OCI-LY3 (cell line): ENCODE data around the gene PTPN1.
A peak's percentile ranks its signal among the peaks of the same experiment; 100 is the strongest.

Experiments used
- H2AFZ ChIP-seq: fragments of 200-600, 300-600 bp; shearing (Covaris generic); 2 replicates; pipeline ENCODE4 v1.6.0; 2014; ENCODE audit warnings: antibody characterized with exemption, low read depth, low read length
- H3K27ac ChIP-seq: fragments of 200-600, 300-600 bp; sonication (generic); 2 replicates; pipeline ENCODE4 v1.5.1; 2014; ENCODE audit warnings: mild to moderate bottlenecking, low read length, moderate library complexity, mixed read lengths
- H3K27me3 ChIP-seq: fragments of 200-600, 300-600 bp; sonication (generic); 2 replicates; pipeline ENCODE4 v1.6.1; 2014; ENCODE audit warnings: low read depth, low read length, mixed read lengths
- H3K36me3 ChIP-seq: fragments of 200-600, 300-600 bp; sonication (generic); replicated peaks from 2 replicates; pipeline ENCODE3; 2014; ENCODE audit warnings: low read depth, low read length, mixed read lengths
- H3K4me1 ChIP-seq: fragments of 300-600, 200-600 bp; sonication (generic); 2 replicates; pipeline ENCODE4 v1.6.1; 2014; ENCODE audit warnings: low read length, mixed read lengths
- H3K4me2 ChIP-seq: fragments of 200-600, 300-600 bp; sonication (generic); 2 replicates; pipeline ENCODE4 v1.6.1; 2014; ENCODE audit warnings: low read length, mixed read lengths
- H3K4me3 ChIP-seq: fragments of 300-600, 200-600 bp; sonication (generic); 2 replicates; pipeline ENCODE4 v1.5.1; 2014; ENCODE audit warnings: antibody characterized with exemption, mild to moderate bottlenecking, low read length, moderate library complexity
- H3K79me2 ChIP-seq: fragments of 300-600, 200-600 bp; shearing (Covaris generic); 2 replicates; pipeline ENCODE4 v1.6.1; 2014; ENCODE audit warnings: mild to moderate bottlenecking, low read length, mixed read lengths
- H3K9ac ChIP-seq: fragments of 300-600, 200-600 bp; shearing (Covaris generic); 2 replicates; pipeline ENCODE4 v1.6.0; 2014; ENCODE audit warnings: mild to moderate bottlenecking, low read length, moderate library complexity
- H3K9me3 ChIP-seq: fragments of 200-600, 300-600 bp; shearing (Covaris generic); 2 replicates; pipeline ENCODE4 v1.6.1; 2014; ENCODE audit warnings: low read length, mixed read lengths; ENCODE audit not compliant: insufficient read depth
- H4K20me1 ChIP-seq: fragments of 200-600, 300-600 bp; sonication (generic); 2 replicates; pipeline ENCODE4 v1.6.1; 2016; ENCODE audit warnings: low read length, mixed read lengths; ENCODE audit not compliant: insufficient read depth
- CTCF ChIP-seq: fragments of 200-600, 300-600 bp; sonication (generic); IDR thresholded peaks from 2 replicates; pipeline ENCODE4 v1.5.1; 2014; ENCODE audit warnings: antibody characterized with exemption, low read length, low read depth
- EZH2phosphoT487 ChIP-seq: fragments of 200-600 bp; shearing (Covaris generic); IDR thresholded peaks from 2 replicates; pipeline ENCODE4 v1.6.1; 2018; ENCODE audit warnings: antibody characterized with exemption, mixed run types, low read depth

PTPN1 gene

GRCh38 chr20:50580842-50581544 lies 70.8 kb downstream of the PTPN1 start:
- Histone ChIP-seq H3K9ac (no peak overlapping the region), H3K27ac (no peak overlapping the region)

GRCh38 chr20:50582092-50582491 lies 71.9 kb downstream of the PTPN1 start:
- H2AFZ ChIP-seq = no peak overlapping the region
- peak overlapping the region; percentile 27 for H3K4me2 ChIP-seq
- H3K27ac ChIP-seq = peak overlapping the region; percentile 16; the same call in 1 of the 2 replicates
- peak overlapping the region; percentile 3; the same call in 1 of the 2 replicates for H3K9ac ChIP-seq
- peak overlapping the region; percentile 8; the same call in 1 of the 2 replicates for H3K4me3 ChIP-seq
- no peaks in the 10 kb centered on the region for H3K9me3 ChIP-seq
- TF ChIP-seq CTCF = no peak
- no peak for TF ChIP-seq EZH2phosphoT487
- peaks cover 62% of the 10 kb centered on the region for H3K79me2 ChIP-seq
- H4K20me1 ChIP-seq = peaks cover 68% of the 10 kb centered on the region
- H3K4me1 ChIP-seq = peaks cover 25% of the 10 kb centered on the region
- H3K36me3 ChIP-seq = peaks cover 98% of the 10 kb centered on the region
- H3K27me3 ChIP-seq = no peaks in the 10 kb centered on the region

More at GRCh38 chr20:50580842-50581544, 70.8 kb downstream of the PTPN1 start:
- peaks cover 93% of the 10 kb centered on the region for H3K36me3 ChIP-seq
- H3K27me3 ChIP-seq = no peaks in the 10 kb centered on the region
- no peak overlapping the region for H3K4me3 ChIP-seq
- no peak overlapping the region for H3K4me2 ChIP-seq
- no peaks in the 10 kb centered on the region for H3K9me3 ChIP-seq
- no peak for TF ChIP-seq EZH2phosphoT487
- no peak for TF ChIP-seq CTCF
- H4K20me1 ChIP-seq = peaks cover 73% of the 10 kb centered on the region
- peaks cover 25% of the 10 kb centered on the region for H3K4me1 ChIP-seq
- peaks cover 68% of the 10 kb centered on the region for H3K79me2 ChIP-seq
- no peak overlapping the region for H2AFZ ChIP-seq

- TF ChIP-seq EZH2phosphoT487 (no peak), CTCF (no peak)
- Histone ChIP-seq H4K20me1 (peaks cover 68% of the 10 kb centered on the region), H3K4me2 (peak overlapping the region; percentile 27; the same call in 1 of the 2 replicates), H2AFZ (no peak overlapping the region), H3K27ac (peak overlapping the region; percentile 16; the same call in 1 of the 2 replicates), H3K4me3 (no peak overlapping the region), H3K9ac (no peak overlapping the region), H3K9me3 (no peaks in the 10 kb centered on the region), H3K4me1 (peaks cover 25% of the 10 kb centered on the region), H3K79me2 (peaks cover 56% of the 10 kb centered on the region), H3K27me3 (no peaks in the 10 kb centered on the region), H3K36me3 (peaks cover 98% of the 10 kb centered on the region)
These were observed 72.5 kb downstream of the PTPN1 start for GRCh38 chr20:50582591-50583234.

GRCh38 chr20:50583442-50584150 lies 73.4 kb downstream of the PTPN1 start:
- Histone ChIP-seq H3K79me2 (peaks cover 47% of the 10 kb centered on the region), H2AFZ (no peak overlapping the region), H3K27me3 (no peaks in the 10 kb centered on the region), H3K4me1 (peaks cover 25% of the 10 kb centered on the region), H3K4me2 (no peak overlapping the region), H3K4me3 (no peak overlapping the region), H4K20me1 (peaks cover 62% of the 10 kb centered on the region), H3K9me3 (no peaks in the 10 kb centered on the region), H3K9ac (no peak overlapping the region), H3K27ac (no peak overlapping the region), H3K36me3 (peaks cover 96% of the 10 kb centered on the region)
- TF ChIP-seq EZH2phosphoT487 = no peak
